Measurements from ENCODE around the gene NAP1L4. TPM values are rescaled to one million over a fixed set of nuclear protein-coding genes. Genes with fewer than 3 reads are reported as not detected.

The NAP1L4 gene
- total RNA-seq, 1 experiment from 2014 or later = 212 TPM

- no peaks in the 10 kb centered on the region for H3K27me3 ChIP-seq (ENCODE audit: insufficient read depth, low read length)
- no peak overlapping the region for H2BK12ac ChIP-seq (ENCODE audit: insufficient read length, low read depth, low read length)
- no peak for TF ChIP-seq CTCF (conservative IDR thresholded peaks at IDR 0.05)
- no peak overlapping the region for H2BK15ac ChIP-seq (ENCODE audit: low read depth, low read length)
- H3K27me3 Mint-ChIP-seq (ENCODE audit: low read depth) = no peaks in the 10 kb centered on the region
- H3K79me1 ChIP-seq (ENCODE audit: insufficient read depth, low read depth, low read length, poor library complexity, severe bottlenecking) = peaks cover 20% of the 10 kb centered on the region
- H3K27ac Mint-ChIP-seq = no peak overlapping the region; a peak in 1 of 7 replicates
- no peak overlapping the region for H3K23ac ChIP-seq (ENCODE audit: insufficient read length, low read depth, low read length)
- H3K9me3 ChIP-seq (ENCODE audit: control insufficient read depth, low read depth, low read length) = no peaks in the 10 kb centered on the region
- no peak for DNase-seq
- H3K18ac ChIP-seq (ENCODE audit: insufficient read length, low read depth, low read length) = no peak overlapping the region
- H3K4me1 ChIP-seq (ENCODE audit: insufficient read depth, low read length) = no peaks in the 10 kb centered on the region
- H2BK120ac ChIP-seq (ENCODE audit: low read depth, low read length, poor library complexity, severe bottlenecking) = no peak overlapping the region
- no peak overlapping the region for H3T11ph ChIP-seq (ENCODE audit: low read length)
- no peak overlapping the region for H4K8ac ChIP-seq (replicated peaks; ENCODE audit: insufficient read length, low read depth, low read length)
- H3K9me3 Mint-ChIP-seq = no peaks in the 10 kb centered on the region
- H2BK5ac ChIP-seq (ENCODE audit: insufficient read length, low read length) = no peak overlapping the region
- H3K79me2 ChIP-seq (ENCODE audit: insufficient read depth, low read length) = peaks cover 57% of the 10 kb centered on the region; the same call in 1 of the 2 replicates
- no peak overlapping the region for H3K4me3 Mint-ChIP-seq
- no peak overlapping the region for H3K27ac ChIP-seq (ENCODE audit: insufficient read length, low read depth, low read length)
- no peak overlapping the region for H2AFZ ChIP-seq (ENCODE audit: low read length)
- no peak overlapping the region for H4K5ac ChIP-seq (ENCODE audit: insufficient read length, low read depth, low read length)
- no CpG with 5 or more reads among the region's 2 CpGs for WGBS (ENCODE audit: extremely low coverage, insufficient read length, low lambda C conversion rate)
- H3K14ac ChIP-seq (ENCODE audit: insufficient read depth, low read length) = no peak overlapping the region
- H2BK20ac ChIP-seq (ENCODE audit: low read depth, low read length, poor library complexity, severe bottlenecking) = no peak overlapping the region
- H3K4me1 Mint-ChIP-seq = peaks cover 2 to 3% of the 10 kb centered on the region in 2 experiments; a peak in 2 of 4 replicates
- no peak overlapping the region for H3K4ac ChIP-seq (ENCODE audit: low read depth, low read length)
- H3K9ac ChIP-seq (ENCODE audit: extremely low read depth, insufficient read length, low read length) = no peak overlapping the region
- H3K4me2 ChIP-seq (ENCODE audit: insufficient read depth, insufficient read length, low read length) = no peak overlapping the region
- no peak overlapping the region for H4K91ac ChIP-seq (ENCODE audit: insufficient read length, low read depth, low read length)
- no peak overlapping the region for H2AK5ac ChIP-seq (ENCODE audit: insufficient read length, low read length)
- peaks cover 12 to 48% (median 35%) of the 10 kb centered on the region in 3 experiments; a peak in 6 of 7 replicates for H3K36me3 Mint-ChIP-seq (ENCODE audit: insufficient read depth in 1 of 3, low read depth in 3 of 3)
- no peaks in the 10 kb centered on the region for H4K20me1 ChIP-seq (ENCODE audit: control insufficient read depth, insufficient read depth, insufficient read length)
- H3K23me2 ChIP-seq (ENCODE audit: insufficient read length, low read depth, low read length, poor library complexity, severe bottlenecking) = no peaks in the 10 kb centered on the region
- H3K56ac ChIP-seq (ENCODE audit: insufficient read length, low read depth, low read length) = no peak overlapping the region
Measured at GRCh38 chr11:2982214-2982613, 9.9 kb downstream of the NAP1L4 start.

All from H9 (cell line).